GM12801 (cell line): ENCODE results near the gene CHST9.

ENCODE experiments used
- CTCF ChIP-seq: IDR thresholded peaks from one replicate; pipeline ENCODE4 v1.5.1; 2011; ENCODE audit warnings: control low read depth; ENCODE audit not compliant: insufficient read length; ENCODE audit errors: extremely low read depth

The CHST9 gene

GRCh38 chr18:27181726-27182125 lies 3.4 kb downstream of the CHST9 start:
- no peak for TF ChIP-seq CTCF

- no peak for TF ChIP-seq CTCF
These were observed 6.7 kb downstream of the CHST9 start for GRCh38 chr18:27178424-27178823.

- TF ChIP-seq CTCF = no peak
These were observed 9.2 kb downstream of the CHST9 start for GRCh38 chr18:27175914-27176313.

- no peak for TF ChIP-seq CTCF
These were observed 9.9 kb downstream of the CHST9 start for GRCh38 chr18:27175245-27175644.

- TF ChIP-seq CTCF = no peak
These were observed 13.1 kb downstream of the CHST9 start for GRCh38 chr18:27171993-27172392.

- TF ChIP-seq CTCF = no peak
These were observed 19.7 kb downstream of the CHST9 start for GRCh38 chr18:27165412-27165811.

- no peak for TF ChIP-seq CTCF
These were observed 20.2 kb downstream of the CHST9 start for GRCh38 chr18:27164905-27165304.

GRCh38 chr18:27144672-27145071 lies 40.4 kb downstream of the CHST9 start:
- TF ChIP-seq CTCF = no peak
